ENCODE results near the gene HNRNPA2B1. TPM values are rescaled to one million over a fixed set of nuclear protein-coding genes. Genes with fewer than 3 reads are reported as not detected.

Gene HNRNPA2B1
- polyA plus RNA-seq, 6 donors from 2014 or later = 585 to 820 (median 621) TPM

DNA sequence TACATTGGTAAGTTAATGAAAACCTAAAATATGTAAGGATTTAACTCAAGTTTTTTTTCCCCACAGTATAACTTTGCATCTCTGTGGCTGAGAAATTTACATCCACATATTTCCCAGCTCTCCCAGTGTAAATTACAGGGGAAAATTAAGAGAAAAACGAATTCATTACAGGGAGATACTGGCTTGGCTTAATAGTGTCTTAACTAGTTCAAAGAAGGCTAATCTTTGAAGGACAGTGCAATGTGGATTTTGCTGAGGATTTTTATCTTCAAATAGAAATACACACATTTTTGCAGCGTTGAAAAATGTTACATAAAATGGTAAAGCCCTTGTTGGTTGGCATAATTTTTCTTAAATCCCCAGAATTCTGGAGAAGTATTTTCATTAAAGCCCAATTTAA is 2.5 kb upstream of the HNRNPA2B1 start:
- Mint-ChIP-seq H3K9me3 (peaks cover 0 to 4% (median 0%) of the 10 kb centered on the region in 7 donors), H3K27me3 (no peaks in the 10 kb centered on the region), H3K4me3 (peak overlapping the region; percentile 9 to 100 (median 91)), H3K4me1 (peaks cover 31 to 63% (median 36%) of the 10 kb centered on the region in 3 donors), H3K27ac (peak overlapping the region in 3 of 6 donors; percentile 15 to 86 (median 83)), H3K36me3 (peaks cover 30 to 36% of the 10 kb centered on the region in 2 donors)
- DNase-seq (no peak), ATAC-seq (ENCODE audit: low read depth in 2 of 2) (no peak)

DNA sequence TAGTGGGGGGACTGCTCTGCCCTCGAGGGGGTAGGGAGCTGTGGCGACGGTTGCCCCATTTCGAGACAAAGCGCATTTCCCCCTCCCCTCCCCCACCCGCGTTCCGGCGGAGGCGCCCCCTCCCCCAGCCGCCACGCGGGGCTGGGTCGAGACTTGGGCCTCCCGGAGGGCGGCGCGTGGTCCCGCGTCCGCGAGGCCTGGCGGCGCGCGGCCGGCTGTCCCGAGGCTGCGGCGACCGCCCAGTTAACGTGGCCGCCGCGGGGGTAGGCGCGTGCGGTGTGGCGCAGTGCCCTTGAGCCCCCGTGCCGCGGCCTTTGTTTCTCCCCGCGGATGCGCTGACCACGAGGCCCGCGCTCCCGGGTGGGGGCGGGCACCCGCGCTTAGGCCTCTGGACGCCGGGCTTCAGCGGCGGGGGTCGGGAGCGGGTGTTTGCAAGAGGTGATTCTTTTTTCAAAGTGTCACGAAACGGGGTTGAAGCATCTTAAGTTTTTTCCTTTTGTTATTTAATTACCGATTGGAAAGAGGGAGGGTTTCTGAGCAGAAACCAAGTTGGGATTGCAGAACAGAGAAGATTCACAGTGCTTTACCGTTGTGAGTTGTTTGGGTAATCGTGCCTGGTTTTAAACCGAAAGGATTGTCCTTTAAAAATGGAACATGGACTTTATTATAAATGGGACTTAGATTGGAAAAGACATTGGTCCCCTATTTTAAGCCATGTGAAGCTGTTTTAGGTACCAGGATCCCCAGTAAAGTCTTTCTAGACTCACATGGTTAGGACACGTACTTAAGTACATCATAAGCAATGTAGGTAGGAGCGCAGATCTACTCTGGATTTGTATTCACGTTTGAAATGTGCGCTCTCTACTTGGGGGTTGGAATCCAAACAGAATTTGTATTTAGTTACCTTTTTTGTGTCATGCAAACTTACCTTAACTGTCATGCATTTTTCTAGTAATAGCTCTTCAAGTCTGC is 1.8 kb upstream of the HNRNPA2B1 start:
- peak overlapping the region; percentile 86 to 100 (median 92) for H3K4me3 Mint-ChIP-seq
- peaks cover 32 to 39% of the 10 kb centered on the region in 2 donors for H3K36me3 Mint-ChIP-seq

DNA sequence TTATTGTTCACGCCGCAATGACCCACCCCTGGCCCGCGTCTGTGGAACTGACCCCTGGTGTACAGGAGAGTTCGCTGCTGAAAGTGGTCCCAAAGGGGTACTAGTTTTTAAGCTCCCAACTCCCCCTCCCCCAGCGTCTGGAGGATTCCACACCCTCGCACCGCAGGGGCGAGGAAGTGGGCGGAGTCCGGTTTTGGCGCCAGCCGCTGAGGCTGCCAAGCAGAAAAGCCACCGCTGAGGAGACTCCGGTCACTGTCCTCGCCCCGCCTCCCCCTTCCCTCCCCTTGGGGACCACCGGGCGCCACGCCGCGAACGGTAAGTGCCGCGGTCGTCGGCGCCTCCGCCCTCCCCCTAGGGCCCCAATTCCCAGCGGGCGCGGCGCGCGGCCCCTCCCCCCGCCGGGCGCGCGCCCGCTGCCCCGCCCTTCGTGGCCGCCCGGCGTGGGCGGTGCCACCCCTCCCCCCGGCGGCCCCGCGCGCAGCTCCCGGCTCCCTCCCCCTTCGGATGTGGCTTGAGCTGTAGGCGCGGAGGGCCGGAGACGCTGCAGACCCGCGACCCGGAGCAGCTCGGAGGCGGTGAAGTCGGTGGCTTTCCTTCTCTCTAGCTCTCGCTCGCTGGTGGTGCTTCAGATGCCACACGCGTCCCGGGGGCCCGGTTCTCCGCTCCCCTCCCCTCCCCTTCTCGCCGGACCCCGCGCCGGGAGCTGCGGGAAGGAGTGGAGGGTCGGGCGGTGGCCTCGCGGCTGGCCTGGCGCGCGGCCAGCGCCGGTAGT is 887 bp upstream of the HNRNPA2B1 start, which contains the start of gene CBX3:
TSS of gene CBX3 (plus strand) at position 499 of the 772 bp plus-strand sequence. CDS start 1,254 bp downstream, outside the sequence.
- H3K9me3 Mint-ChIP-seq = peaks cover 0 to 4% (median 0%) of the 10 kb centered on the region in 7 donors
- peak; percentile 45 to 50 for ATAC-seq (ENCODE audit: low read depth in 2 of 2)
- DNase-seq = peak; percentile 92
- H3K4me1 Mint-ChIP-seq = peaks cover 42 to 68% (median 44%) of the 10 kb centered on the region in 3 donors
- H3K36me3 Mint-ChIP-seq = peaks cover 33 to 42% of the 10 kb centered on the region in 2 donors
- peak within 1 kb of the TSS; percentile 99 to 100 (median 100) for H3K27ac Mint-ChIP-seq
- H3K27me3 Mint-ChIP-seq = no peaks in the 10 kb centered on the region
- peak within 1 kb of the TSS; percentile 97 to 100 (median 100) for H3K4me3 Mint-ChIP-seq

More for the DNA sequence above, 1.8 kb upstream of the HNRNPA2B1 start:
- Mint-ChIP-seq H3K9me3 (peaks cover 0 to 4% (median 0%) of the 10 kb centered on the region in 7 donors), H3K27me3 (no peaks in the 10 kb centered on the region), H3K27ac (peak overlapping the region in 5 of 6 donors; percentile 68 to 100 (median 83)), H3K4me1 (peaks cover 33 to 66% (median 37%) of the 10 kb centered on the region in 3 donors)
- ATAC-seq (ENCODE audit: low read depth in 2 of 2) = no peak
- peak; percentile 64 for DNase-seq

DNA sequence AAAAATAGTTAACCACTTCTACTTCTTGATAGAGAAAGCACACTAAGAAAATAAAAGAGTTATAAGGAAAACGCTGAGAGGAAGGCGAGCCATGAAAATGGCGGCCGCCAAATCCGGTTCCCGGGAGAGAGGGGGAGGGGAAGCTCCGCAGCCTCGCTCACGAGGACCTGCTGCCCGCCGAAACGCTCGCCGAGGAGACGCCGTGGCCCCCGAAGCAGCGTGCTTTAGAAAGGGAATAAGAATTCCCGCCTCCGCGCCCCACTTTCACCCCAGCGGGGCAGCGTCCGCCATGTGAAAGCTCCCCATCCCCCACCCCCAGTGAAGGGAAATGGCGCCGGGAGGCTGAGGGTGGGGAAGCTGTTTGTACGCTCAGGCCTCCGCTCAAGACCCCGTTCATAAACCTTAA is 505 bp downstream of the HNRNPA2B1 start:
- Mint-ChIP-seq H3K4me3 (peak overlapping the region; percentile 97 to 100 (median 100)), H3K27me3 (no peaks in the 10 kb centered on the region), H3K27ac (peak overlapping the region; percentile 99 to 100 (median 100)), H3K36me3 (peaks cover 41 to 44% of the 10 kb centered on the region in 2 donors), H3K4me1 (peaks cover 50 to 67% (median 51%) of the 10 kb centered on the region in 3 donors), H3K9me3 (peaks cover 0 to 4% (median 0%) of the 10 kb centered on the region in 7 donors)
- ATAC-seq (ENCODE audit: low read depth in 2 of 2) (peak; percentile 17 to 24), DNase-seq (peak; percentile 79)

DNA sequence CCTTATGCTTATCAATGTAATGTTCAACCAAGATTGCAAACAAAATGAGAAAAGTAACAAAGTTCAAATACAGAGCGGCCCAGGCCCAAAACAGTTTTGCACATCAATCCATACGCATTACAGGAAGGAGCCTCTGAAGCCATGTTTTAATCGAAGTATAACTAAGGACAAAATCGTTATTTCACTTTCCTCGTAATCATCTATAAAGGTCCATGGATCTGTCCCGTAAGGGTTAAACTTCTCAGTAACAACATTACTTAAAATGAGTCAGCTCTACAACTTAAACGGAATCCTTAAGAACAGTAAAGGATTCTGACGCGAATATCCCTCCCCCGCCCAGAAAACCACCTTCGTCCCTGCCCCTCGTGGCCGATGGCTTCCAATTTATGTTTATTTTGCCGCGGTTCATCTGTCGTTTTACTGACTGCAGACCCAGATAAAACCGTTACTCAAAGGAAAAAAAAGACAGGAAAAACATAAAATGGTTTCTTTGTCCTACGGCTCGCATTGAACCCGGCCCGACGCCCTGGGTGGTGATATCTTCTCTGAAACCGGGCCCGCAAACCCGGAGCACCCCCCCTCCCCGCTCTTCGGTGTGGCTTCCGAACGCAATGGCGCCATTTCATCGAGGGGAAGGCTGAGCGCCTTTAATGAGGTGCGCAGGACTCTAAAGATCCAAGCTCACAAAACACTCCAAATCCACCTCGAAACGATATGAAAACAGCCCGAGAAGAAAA is 1.1 kb downstream of the HNRNPA2B1 start:
- DNase-seq (no peak), ATAC-seq (ENCODE audit: low read depth in 2 of 2) (peak in 1 of 2 donors; percentile 7)
- Mint-ChIP-seq H3K27me3 (no peaks in the 10 kb centered on the region), H3K27ac (peak overlapping the region; percentile 99 to 100 (median 100)), H3K36me3 (peaks cover 41 to 44% of the 10 kb centered on the region in 2 donors), H3K9me3 (peaks cover 0 to 4% (median 0%) of the 10 kb centered on the region in 7 donors), H3K4me3 (peak overlapping the region; percentile 97 to 100 (median 100)), H3K4me1 (peaks cover 46 to 64% (median 51%) of the 10 kb centered on the region in 3 donors)

DNA sequence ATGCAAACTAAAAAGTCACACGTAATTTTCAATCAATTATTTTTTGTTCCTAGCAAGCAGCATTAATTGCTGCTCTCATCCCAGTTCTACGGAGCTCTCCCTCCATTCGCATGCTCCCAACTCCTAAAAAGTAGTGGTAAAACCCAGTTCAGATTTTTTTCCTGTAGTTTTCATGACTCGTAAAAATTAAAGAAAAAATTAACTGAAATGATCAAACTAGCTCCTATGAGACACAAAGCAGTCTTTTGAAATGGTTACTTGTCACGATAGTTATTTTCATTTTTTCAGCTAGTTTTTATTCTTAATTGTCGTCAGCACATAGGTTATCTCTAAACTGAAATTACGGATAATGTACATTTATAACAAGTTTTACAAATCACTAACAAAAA is 1.8 kb downstream of the HNRNPA2B1 start:
- peaks cover 43 to 48% of the 10 kb centered on the region in 2 donors for H3K36me3 Mint-ChIP-seq
- no peak for ATAC-seq (ENCODE audit: low read depth in 2 of 2)

DNA sequence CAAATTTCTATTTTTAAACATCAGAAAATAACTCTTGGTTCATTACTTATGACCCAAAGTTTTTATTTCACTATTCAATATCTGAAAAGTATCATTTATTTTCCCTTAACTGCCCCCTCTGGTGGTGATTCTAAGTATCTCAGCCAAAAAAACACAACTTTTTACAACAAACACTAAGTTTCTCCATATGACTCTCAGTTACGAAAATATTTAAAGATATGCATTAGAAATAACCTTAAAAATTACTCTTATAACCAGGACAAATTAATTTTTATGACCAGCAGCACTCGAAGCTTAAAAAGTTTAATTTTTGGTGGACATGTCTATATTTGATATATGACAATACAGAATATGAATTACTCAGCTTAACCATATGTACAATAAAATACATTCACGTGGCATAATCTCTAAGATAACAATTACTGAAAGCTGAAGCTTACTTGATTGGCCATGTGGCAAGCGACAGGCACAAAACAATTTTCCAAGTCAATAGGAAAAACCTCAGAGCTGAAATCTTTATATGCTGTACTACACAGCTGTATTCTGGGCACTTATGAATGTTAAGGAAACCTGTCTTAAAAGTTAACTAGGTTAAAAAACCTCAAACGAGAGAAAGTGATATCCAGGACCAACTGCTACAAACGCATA is 2.3 kb downstream of the HNRNPA2B1 start:
- Mint-ChIP-seq H3K27me3 (no peaks in the 10 kb centered on the region), H3K4me1 (peaks cover 50 to 66% (median 51%) of the 10 kb centered on the region in 3 donors), H3K27ac (peak overlapping the region; percentile 84 to 100 (median 96)), H3K4me3 (peak overlapping the region; percentile 97 to 100 (median 100)), H3K36me3 (peaks cover 49 to 53% of the 10 kb centered on the region in 2 donors), H3K9me3 (peaks cover 0 to 4% (median 0%) of the 10 kb centered on the region in 7 donors)
- DNase-seq = peak; percentile 41
- no peak for ATAC-seq (ENCODE audit: low read depth in 2 of 2)

More for the DNA sequence above, 1.8 kb downstream of the HNRNPA2B1 start:
- Mint-ChIP-seq H3K4me1 (peaks cover 45 to 64% (median 51%) of the 10 kb centered on the region in 3 donors), H3K27ac (peak overlapping the region; percentile 93 to 100 (median 100)), H3K27me3 (no peaks in the 10 kb centered on the region), H3K4me3 (peak overlapping the region; percentile 97 to 100 (median 100)), H3K9me3 (peaks cover 0 to 4% (median 0%) of the 10 kb centered on the region in 7 donors)
- DNase-seq = no peak

DNA sequence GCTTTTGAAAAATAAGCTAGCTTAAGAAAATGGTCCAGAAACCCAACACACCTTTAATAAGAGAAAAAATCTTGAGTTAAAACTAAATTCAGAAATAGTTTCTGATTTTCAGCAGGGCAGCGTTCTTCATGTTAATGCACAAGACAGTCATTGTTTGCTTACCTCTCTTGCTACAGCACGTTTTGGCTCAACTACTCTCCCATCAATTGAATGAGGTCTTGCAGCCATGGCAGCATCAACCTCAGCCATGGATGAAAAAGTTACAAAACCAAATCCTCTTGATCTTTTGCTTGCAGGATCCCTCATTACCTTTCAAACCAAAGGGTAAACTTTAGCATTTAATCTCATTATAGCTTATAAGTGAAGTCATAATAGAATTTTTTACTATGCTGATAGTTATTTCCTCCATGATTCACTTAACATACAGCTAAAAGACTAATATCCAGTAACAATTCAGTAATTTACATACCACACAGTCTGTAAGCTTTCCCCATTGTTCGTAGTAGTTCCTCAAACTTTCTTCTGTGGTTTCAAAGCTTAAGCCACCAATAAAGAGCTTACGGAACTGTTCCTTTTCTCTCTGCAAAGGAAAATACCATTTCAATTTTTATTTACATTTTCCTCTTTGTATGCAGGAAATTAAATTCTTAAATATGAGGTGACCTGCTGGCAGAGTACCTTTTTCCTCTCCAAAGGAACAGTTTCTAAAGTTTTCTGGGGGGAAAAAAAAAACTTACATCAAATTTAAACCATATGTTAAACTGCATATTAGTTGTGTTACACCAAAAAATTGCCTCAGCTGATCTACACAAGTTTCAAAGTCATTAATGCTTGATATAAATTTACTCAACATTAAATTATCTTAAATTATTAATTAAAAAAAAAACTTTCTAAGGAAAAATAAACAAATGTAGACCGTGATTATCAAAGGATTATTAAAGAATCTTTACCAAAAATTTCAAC is 3.1 kb downstream of the HNRNPA2B1 start:
- DNase-seq (peak; percentile 73), ATAC-seq (ENCODE audit: low read depth in 2 of 2) (peak; percentile 16 to 21)
- H3K9me3 Mint-ChIP-seq = peaks cover 0 to 4% (median 0%) of the 10 kb centered on the region in 7 donors
- H3K36me3 Mint-ChIP-seq = peaks cover 57 to 61% of the 10 kb centered on the region in 2 donors
- H3K4me1 Mint-ChIP-seq = peaks cover 54 to 69% (median 55%) of the 10 kb centered on the region in 3 donors
- H3K27ac Mint-ChIP-seq = peak overlapping the region; percentile 84 to 100 (median 91)
- H3K27me3 Mint-ChIP-seq = no peaks in the 10 kb centered on the region
- H3K4me3 Mint-ChIP-seq = peak overlapping the region; percentile 97 to 100 (median 100)

DNA sequence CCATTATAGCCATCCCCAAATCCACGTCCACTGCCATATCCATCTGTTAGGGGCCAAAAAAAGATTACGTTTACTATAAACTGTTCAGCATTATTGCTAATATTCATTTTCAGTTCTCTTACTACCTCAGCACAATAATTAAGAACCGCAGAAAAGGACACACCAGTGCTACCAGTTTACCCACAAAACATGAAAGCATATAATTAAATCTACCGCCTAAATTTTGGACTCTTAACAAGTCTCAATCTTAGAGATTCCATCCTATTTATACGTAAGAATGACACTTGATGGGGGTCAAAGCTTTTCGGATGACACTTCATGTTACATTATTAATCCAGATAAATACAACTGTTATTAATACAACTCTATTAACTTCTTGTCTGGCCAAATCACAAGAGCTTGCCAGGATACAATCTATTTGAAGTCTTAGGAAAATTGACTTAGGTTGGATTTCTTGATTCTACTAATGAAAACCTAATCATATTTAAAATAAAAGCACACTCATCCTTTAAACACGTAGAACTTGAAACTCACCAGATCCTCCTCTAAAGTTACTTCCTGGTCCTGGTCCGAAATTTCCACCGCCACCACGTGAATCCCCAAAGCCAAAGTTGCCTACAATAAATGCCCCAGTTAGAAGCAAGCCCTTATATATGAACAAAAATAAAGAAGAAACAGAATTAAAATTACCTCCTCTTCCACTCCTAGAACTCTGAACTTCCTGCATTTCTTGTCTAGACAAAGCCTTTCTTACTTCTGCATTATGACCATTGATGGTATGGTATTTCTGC is 4.5 kb downstream of the HNRNPA2B1 start:
- DNase-seq = no peak
- H3K4me1 Mint-ChIP-seq = peaks cover 60 to 76% (median 61%) of the 10 kb centered on the region in 3 donors
- peaks cover 0 to 4% (median 0%) of the 10 kb centered on the region in 7 donors for H3K9me3 Mint-ChIP-seq
- H3K4me3 Mint-ChIP-seq = peak overlapping the region in 7 of 8 donors; percentile 41 to 100 (median 73)
- no peak for ATAC-seq (ENCODE audit: low read depth in 2 of 2)
- H3K27me3 Mint-ChIP-seq = no peaks in the 10 kb centered on the region
- peak overlapping the region; percentile 80 to 100 (median 90) for H3K27ac Mint-ChIP-seq
- peaks cover 64 to 68% of the 10 kb centered on the region in 2 donors for H3K36me3 Mint-ChIP-seq

DNA sequence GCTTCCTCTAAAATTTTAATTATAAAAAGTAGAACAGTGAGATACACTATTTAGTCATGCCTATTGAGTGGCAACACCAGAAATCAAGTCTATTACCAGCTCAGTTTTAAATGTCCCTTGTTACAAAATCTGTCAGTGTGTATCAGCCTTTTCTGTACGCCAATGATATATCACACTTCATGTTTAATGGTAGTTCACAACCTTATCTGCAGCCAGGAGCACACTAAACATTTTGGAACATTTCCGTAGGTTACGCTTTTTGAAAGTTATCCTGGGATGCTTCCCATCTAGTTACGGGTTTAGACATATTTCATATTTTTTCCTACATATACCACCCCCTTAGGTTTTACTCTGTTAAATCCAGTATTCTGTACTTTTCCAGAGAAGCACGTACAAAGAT is 5.4 kb downstream of the HNRNPA2B1 start:
- DNase-seq = no peak
- no peak for ATAC-seq (ENCODE audit: low read depth in 2 of 2)
- Mint-ChIP-seq H3K4me3 (peak overlapping the region in 4 of 8 donors; percentile 16 to 99 (median 51)), H3K4me1 (peaks cover 61 to 80% (median 69%) of the 10 kb centered on the region in 3 donors), H3K27ac (peak overlapping the region in 4 of 6 donors; percentile 7 to 100 (median 26)), H3K36me3 (peaks cover 67 to 71% of the 10 kb centered on the region in 2 donors), H3K9me3 (no peaks in the 10 kb centered on the region), H3K27me3 (no peaks in the 10 kb centered on the region)

Data from naive B cell (primary cell).